ENCODE measurements around the gene MEF2D. TPM values are rescaled to one million over a fixed set of nuclear protein-coding genes. Genes with fewer than 3 reads are reported as not detected.

Gene MEF2D
- total RNA-seq, 1 donor from 2014 or later = 52.6 TPM

DNA sequence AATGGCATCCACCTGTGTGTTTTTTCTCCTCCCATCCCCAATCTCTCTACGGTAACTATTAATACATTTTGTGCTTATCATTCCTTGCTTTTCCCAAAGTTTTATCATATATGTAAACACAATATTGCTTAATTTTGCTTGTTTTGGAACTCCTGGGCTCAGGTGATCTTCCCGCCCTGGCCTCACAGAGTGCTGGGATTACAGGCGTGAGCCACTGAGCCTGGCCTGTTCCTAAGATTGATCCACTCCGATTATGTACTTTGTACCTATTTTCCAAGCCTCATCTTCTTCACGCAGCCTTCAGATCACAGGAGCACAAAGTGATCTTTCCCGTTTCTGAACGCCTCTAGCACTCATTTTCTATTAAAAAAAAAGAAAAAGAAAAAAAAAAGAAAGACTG, 45.2 kb downstream of the MEF2D start:
- intact Hi-C loops (cut with micrococcal nuclease) = loop anchor here (5.0 kb wide), 1 partner anchor 263 kb away; the partner anchor contains the start of gene SLC25A44

DNA sequence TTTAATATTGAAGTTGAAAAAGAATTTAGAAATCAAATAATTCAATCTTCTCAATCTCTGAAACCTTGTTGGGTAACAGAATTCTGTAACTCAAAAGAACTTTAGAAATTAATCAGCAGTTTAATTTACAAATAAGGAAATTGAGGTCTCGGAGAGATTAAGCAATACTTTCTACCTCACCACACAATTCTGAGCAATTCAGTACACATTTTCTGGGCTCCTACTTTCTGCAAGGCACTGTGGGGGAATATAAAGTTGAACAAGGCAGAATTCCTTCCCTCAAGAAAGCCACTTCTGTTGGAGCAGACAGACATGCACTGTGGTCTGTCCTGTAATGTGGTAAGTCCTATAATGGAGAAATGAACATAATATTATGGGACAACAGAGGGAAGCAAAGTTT, 47.7 kb downstream of the MEF2D start:
- intact Hi-C loops (cut with micrococcal nuclease) = no loop called here

DNA sequence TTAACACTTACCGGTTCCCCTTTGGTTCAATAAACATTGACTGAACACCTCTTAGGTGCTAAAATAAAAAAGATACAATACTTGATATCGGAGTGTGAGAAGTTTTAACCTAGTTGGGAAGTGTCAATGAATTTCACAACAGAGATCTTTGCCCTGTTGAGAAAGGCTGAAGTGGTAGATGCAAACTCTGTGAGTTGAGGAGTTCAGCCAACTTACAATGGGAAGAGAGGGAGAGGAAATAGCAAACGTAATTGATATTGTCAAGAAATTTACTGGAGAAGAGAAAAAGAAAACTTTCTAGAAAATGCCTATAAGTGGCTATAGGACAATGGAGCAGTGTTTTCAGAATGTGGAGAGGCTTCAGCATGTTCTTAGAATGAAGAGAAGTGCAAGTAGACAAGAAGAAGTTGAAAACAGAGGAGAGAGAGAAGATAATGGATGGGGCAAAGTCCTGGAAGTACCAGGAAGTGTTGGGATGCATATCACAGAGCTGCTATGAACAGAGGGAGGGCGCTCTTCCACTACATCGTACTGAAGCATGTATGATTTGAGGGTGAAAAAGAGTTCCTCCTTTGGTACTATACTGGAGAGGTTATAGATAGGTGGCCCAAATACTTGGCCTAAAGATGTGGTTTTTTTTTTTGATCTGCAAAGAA, 48.9 kb downstream of the MEF2D start:
- intact Hi-C loops (cut with micrococcal nuclease) = no loop called here

DNA sequence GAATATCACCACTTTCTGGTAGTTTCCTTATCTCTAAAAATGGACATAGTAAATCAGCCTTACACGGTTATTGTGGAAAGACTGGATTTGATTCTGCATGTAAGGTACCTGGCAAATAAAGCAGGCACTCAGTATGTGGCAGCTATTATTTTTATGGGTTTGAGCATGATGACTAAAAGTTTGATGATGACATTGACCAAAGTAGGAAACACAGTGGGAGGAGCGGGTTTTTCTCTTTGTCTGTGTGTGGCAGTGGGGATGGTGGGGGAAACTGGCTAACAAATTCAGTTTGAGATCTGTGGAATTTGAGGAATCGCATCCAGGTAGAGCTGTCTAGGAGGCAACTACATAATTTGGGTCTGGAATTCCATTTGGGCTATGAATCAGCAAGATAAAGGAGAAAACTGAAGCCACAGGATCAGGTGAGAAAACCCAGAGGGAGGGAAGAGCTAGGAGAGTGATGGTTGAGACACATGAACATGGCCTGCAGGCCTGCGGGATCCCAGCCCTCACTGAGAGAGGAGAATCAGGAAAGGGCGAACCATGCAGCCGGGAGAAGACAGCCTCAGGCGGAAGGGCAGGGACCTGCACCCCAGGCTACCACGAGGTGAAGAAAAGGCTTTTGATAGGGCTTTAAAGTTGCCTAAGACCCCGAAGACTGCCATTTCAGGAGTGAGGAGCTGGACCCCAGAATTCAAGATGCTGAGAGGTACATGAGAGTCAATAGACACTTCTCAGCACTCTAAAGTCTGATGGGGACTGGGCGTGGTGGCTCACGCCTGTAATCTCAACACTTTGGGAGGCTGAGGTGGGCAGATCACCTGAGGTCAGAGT, 52.2 kb downstream of the MEF2D start:
- intact Hi-C loops (cut with micrococcal nuclease) = no loop called here

DNA sequence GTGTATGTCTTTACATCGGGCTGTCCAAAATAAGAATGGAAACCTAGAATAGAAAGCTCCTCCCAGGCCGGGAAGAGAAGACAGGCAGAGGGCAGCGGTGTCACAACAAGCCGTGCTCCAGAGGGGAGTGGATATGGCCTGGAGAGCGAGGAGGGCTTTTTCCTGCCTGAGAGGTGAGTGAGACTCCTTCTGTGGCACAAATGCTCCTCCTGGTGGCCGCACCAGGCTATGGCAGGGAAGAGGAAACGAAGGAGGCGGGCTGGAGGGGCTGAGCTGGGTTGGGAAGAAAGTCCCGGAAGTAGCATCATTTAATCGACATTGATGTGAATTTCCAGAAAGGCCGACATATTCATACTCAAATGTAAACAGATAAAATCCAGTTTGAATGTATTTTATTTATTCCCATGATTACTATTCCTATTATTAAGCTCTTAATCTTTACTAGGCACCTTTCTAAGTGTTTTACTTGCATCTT, 54.7 kb downstream of the MEF2D start:
- intact Hi-C loops (cut with micrococcal nuclease) = loop anchor here (1.0 kb wide), 4 partner anchors 10 to 162 kb away; no protein-coding TSS in a partner anchor

DNA sequence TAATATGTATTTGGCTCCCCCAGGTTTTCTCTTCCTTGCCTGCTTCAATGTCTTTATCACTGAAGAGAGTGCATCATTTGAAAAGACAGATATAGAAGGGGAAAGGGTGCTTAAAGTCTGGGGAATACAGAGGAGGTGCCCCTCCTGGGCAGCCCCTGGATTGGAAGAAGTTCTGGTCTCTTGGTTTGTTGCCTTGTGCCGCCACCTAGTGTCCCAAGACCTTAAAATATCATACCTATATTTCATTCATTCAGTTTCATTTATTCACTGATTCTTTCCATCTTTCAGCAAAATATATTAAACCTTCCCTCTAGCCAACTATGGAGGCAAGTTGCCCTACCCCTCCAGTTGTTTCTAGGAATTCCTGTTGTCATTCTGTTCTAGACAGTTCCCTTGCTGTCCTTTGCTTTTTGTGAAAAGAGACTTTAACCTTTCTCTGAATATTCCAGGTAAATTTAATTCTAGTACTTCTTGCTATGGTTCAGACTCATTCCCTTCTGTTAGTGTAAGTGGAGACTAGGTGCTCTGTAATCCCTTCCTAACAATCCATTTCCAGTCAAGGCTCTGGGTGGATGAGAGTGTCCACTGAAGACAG, 56.1 kb downstream of the MEF2D start:
- intact Hi-C loops (cut with micrococcal nuclease) = loop anchor here (1.0 kb wide), 2 partner anchors 87 to 164 kb away; no protein-coding TSS in a partner anchor

DNA sequence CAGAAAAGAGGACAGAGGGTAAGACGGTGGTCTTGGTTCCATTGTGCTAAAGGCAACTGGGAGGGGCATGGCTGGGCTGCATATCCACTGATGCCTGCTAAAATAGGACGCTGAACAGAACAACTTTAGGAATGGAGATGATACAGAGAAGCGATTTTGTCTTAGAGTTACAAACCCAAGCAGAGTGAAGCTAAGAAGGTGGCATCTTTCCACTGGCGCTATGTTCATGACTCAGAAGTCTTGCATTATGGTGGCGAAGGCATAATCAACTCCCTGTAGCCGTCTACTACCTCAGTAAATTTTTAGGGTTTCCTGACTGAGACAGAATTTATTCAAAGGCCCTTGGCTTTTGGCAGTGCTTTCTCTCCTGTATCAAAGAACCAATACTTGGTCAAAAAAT, 57.3 kb downstream of the MEF2D start:
- intact Hi-C loops (cut with micrococcal nuclease) = no loop called here

DNA sequence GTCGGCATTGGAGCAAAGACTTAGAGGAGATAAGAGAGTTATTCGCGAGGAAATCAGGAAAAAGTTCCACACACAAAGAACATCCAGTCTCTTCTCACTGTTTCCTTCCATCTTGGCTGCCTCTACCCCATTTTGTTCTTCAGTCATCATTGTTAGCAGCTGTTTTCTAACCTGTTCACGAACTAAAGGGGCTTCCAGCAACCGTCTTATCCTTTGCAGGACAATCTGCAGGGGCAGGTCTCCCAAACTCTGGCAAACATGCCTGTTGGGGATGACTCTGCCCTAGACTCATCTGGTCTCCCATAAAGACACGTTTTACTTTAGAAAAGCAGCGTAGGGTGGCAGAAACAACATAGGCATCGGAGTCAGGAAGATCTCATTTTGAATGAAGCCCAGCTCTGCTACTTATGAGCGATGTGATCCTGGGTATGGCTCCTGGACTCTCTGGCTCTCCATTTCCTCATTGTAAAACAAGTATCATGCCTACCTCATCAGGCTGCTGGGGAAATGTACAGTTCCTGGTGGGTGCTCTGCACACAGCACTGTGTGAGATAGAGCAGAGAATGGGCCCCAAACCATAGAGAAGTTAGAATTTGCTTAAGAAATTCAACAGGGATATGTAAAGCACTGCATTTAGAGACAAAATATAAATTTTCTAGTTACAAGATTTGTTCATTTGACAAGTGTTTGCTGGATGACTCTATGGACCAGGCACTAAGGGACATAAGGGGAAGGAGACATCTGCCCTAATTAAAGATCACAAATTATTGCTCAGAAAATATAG, 59.7 kb downstream of the MEF2D start:
- intact Hi-C loops (cut with micrococcal nuclease) = no loop called here

DNA sequence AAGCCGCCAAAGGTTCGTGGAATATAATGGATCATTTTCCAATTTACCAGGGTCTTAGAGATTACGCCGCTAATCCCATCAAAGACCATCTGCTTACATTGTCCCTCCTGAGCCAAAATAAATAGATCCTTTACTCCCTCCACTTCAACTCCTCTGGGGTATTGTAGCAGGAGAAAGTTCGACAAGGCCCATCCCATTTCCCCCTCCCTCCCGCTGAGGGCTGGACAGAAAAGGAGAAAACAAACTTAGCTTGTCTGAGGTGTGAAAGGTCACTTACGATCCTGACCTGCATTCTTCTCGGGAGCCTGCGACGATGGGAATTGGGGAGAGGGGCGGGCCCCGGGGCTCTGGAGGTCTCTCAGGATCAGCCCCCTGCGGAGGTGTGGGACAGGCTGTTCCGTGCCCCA, 60.8 kb downstream of the MEF2D start:
- intact Hi-C loops (cut with micrococcal nuclease) = no loop called here

DNA sequence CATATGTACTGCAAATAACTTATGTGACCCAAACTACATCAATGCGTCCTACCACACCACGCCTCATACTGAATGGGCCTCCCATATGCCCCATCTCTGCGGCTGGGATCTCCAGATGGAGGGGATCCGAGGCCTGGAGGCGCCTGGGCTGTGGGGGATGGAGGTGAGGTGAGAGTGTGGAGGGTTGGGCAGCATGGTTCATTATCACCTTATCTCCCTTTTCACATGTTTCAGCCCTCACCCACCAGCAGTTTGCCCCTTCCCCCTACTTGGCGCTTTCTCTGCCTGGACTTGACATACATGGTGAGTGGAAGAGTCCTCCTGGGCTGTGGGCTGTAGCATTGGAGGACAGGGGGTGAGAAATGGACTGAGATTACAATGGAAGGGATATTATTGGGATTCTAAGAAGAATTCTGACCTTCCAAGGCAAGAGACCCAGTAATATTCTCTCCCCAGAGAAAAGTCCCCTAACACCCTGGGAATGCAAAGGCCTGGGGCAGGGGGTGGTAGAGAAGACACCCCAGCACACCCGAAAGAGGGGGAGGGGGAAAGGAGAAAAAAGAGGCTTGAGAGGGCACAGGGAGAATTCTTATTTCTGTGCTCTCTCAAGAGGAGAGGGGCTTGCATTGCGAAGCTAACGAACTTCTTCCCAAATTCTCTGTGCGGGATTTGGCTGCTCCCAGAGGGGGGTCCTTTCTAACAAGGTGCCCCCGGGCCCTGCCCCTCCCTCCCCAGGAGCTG, 61.4 kb downstream of the MEF2D start:
- intact Hi-C loops (cut with micrococcal nuclease) = no loop called here

DNA sequence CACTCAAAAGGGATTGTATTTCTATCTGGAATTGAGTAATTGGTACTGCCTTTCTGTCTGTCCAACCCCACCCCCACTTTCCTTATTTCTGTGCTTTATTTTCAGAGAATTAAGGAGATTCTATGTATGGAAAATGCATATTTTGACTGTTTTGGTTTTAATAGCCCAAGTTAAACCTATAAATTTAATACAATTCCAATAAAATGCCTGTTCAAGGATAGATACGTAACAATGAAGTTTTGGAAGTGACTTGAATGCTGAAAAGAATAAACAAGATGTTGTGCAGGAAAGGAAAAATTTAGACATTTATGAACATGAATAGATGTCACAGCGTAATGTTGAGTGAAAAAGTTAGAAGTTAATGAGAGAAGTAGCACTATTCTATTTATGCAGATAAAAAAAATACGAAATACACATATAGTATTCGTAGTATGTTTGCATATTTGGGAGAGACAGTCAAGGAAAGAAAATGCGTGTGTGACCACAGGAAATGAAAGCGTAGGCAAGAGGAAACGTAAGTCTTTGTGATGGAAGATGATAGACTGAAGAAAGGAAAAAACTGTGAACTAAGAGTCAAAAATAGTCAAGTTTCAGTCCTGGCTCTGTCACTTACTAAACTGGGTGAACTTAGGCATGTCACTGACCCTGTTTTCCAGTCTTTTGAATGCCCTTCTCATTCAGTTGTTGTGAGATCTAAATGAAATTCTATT, 62.1 kb downstream of the MEF2D start:
- intact Hi-C loops (cut with micrococcal nuclease) = no loop called here

DNA sequence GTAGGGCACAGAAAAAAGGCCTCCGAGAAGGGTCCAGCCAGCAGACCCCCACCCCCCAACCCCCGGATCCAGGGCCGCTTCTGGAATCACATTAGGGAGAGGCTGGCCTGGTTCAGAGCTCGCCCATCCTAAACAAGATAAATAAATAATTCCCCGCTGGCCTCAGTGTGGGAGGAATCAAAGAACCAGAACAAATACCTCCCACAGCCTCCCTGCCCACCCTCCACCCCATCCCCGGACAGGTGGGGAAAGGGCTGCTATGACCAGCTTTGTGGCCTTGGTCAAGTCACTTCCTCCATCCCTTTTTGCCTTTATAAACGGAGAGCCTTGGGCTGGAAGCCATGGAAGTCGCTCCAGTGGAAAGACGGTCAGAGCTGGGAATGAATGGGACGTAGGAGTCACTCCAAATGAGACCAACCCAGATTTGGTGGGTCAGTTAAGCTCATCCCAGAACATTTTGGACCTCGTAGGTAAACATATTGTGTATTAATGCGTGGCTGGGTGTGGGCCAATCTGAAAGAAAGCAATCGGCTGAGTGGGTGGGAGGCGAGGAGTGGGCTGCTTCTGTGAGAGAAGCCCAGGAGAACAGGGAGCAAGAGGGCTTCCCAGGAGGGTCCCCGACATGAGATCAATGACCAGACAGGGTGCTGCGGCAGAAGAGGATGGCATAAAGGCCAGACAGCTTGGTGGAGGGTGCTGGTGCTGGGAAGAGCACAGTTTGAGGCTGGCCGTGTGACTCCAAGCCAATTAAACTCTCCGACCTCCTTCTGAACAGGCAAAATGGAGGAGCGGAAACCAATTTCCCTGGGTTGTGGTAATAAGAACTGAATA, 63.3 kb downstream of the MEF2D start:
- intact Hi-C loops (cut with micrococcal nuclease) = no loop called here

DNA sequence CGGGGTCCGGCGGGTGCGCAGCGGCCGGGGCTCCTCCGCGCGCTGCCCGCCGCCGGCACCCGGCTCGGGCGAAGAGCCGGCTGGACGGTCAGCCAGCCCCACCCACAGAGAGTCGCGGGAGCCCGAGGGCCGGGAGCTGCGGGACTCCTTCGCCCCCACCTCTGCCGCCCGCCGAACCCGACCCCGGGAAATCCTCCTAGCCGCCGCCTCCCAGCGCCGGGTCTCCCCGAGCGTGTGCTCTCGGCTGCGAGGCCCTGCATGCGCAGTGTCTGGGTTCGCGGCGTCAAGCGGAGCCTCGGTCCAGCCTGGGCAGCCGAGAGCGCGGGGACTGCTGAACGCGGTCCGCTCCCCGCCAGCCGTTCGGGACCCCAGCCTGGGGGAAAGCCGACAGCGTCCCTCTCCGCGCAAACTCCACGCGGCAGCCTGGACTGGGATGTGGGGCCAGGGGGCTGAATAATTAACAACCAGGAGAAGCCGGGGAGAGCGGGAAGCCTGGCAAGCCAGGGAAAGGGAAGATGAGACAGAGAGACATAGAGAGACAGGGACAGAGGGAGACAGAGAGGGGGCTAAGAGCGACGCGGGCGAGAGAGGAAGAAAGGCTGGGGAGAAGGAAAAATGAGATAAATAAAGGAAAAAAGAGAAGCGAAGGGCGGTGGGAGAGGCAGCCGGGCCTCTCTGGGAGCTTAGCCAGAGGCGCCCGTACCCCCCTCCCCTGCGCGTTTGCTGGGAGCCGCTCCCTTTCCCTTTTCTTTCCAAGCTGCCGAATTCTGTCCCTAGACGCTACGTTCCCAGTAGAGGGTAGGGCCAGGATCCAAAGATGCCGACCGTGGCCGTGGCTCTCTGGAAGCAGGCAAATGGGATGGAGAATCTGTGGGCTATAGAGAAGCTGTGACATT, 64.2 kb downstream of the MEF2D start:
- intact Hi-C loops (cut with micrococcal nuclease) = no loop called here

DNA sequence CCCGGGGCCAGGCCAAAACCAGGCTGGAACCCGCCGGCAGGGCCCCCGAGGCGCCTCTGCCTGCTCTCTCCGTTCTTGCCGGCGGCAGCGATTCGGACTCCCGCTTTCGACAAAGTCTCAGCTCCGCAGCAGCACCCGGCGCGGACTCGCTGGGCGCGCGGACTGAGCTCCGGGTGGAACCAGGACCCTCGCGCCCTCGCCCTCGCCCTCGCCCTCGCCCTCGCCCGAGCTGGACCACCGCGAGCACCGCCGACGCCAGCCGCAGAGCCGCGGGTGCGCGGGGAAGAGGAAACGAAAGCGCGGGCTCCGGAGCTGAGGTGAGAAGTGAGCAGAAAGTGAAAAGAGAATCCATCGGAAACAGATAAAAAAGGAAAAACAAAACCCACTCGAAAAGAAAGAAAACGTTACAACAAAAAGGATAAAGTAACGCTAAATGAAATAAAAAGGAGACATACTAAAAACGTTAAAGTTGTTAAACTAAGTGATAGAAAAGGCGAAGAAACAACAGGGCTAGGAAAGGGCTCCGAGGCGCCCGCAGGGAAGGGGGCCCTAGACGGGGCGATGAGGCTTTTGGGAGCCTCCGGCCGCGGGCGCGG, 64.9 kb downstream of the MEF2D start:
- intact Hi-C loops (cut with micrococcal nuclease) = no loop called here

DNA sequence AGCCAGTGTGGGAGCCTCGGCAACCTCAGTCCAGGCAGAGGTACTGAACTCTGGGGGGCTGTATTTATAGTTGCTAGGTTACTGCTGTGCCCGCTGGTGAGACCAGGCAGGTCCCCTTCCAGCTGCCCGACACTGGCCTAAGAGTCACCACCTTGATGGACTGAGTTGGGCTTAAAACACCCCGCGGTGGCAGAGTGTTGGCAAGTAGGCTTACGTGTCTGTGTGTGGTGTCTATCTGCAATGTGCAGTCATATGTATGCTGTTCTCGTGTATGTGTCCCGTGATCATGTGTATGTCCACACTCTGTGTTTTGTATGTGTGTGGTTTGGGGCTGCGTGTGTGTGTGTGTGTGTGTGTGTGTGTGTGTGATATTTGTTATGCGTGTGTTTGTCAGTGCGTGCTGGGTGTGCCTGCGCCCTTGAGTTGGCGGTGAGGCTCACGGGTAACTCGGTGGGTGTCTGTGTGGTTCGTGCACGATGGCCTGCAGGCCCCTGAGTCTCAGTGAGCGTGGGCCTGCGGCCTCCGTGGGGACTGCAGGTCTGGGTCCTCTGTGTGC, 65.5 kb downstream of the MEF2D start:
- intact Hi-C loops (cut with micrococcal nuclease) = no loop called here

DNA sequence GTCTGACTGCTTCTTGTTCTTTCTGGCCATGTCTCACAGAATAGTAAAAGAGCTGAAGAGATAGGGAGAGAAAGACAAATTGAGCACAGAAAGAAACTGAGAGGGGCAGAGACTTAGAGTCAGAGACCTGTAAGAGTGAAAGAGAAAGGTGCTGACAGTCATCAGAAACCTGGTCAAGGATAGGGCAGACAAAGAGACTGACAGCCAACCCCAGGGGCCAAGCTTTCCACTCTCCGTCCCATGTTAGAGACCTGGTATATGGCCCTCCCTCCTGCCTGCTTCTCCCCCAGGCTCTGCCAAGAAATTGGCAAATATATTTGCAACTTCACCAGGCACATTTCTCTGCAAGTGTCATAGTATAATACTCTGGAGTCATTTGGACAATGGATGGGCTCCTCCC, 67.0 kb downstream of the MEF2D start:
- intact Hi-C loops (cut with micrococcal nuclease) = loop anchor here (1.0 kb wide), 1 partner anchor 13 kb away; no protein-coding TSS in a partner anchor

DNA sequence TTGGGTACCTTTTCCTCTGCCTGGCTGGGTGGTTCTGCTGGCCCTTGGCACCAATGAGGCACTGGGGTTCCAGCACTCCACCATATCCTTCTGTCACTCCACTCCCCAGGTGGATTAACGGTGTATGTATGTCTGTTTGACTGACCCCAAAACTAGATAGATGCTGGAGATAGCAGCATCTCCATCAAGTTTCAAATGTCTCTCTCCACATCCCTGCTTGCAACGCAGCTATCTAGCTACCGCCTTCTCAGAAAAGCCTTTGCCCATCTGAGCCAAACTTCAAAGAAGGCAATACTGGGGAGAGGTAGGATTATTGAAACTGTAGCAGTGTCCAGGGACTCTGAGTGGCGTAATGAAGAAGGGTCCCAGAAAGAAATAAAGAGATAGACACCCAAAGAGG, 67.5 kb downstream of the MEF2D start:
- intact Hi-C loops (cut with micrococcal nuclease) = loop anchor here (1.0 kb wide), 1 partner anchor 13 kb away; no protein-coding TSS in a partner anchor
